ENCODE data around the gene PRKCE.

DNA sequence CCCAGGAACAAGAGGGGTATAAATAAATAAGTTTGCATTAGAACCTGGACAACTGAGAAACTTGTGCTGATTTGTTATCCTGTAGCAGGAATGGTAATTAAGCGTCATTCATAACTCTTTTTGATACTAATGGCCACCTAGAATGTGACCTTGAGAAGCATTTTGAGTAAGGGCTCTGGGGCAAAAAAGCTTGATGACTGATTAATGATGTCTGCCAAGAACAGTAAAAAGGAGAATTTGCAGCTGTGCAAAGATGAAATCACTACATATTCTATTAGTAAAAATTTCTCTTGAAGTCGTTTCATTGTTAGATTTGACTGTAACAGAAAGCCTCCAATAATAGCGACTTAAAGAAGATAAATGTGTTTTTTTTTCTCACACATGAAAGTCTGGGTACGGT, 157.7 kb downstream of the PRKCE start:
- TF ChIP-seq POLR2AphosphoS5 (IDR thresholded peaks at IDR 0.05) (no peak), CTCF (IDR thresholded peaks at IDR 0.05) (no peak)
